NCI-H2171 treated with DMSO at 0.1 percent for 48 hours (cell line): ENCODE measurements around the gene GARIN5A.
"Not testable (repeated sequence)": the region's sequence is repeated elsewhere in the genome, so short reads cannot be mapped to it uniquely, and the experiment has no call there.

ENCODE experiments used
- DNase-seq: peaks from one replicate; lab custom pipeline; 2025; lab: John Stamatoyannopoulos, UW

Gene GARIN5A

DNA sequence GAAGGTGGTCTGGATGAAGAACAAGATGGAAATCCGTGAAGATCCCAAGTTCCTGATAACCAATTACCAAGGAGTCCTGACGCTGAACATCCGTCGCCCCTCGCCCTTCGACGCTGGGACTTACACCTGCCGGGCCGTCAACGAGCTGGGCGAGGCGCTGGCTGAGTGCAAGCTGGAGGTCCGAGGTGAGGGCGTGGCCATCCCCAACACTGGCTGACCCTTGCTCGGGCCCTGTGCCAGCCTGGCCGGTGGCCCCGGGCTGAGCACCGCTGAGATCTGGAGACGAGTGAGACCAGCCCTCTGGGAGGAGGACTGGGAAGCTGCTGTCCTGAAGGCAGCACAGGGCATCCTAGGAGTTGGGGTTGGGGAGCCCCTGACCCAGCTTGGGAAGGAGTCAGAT is 12.3 kb downstream of the GARIN5A start:
- DNase-seq, result no peak

DNA sequence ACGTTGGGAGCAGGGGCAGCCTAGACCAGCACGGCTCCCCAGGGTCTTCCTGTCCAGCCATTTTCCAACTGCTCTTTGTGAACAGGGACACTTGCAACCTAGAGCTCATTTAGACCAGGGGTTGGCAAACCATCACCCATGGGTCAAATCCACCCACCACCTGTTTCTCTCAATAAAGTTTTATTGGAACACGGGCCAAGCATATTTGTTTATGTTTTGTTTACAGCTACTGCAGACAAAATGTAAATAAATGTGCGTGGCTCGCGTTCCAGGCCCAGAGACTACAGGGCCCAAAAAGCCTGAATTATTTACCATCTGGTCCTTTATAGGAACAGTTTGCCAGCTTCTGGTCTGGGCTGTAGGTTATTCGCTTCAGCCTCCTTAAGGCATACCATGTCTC is 13.7 kb downstream of the GARIN5A start:
- no peak for DNase-seq

DNA sequence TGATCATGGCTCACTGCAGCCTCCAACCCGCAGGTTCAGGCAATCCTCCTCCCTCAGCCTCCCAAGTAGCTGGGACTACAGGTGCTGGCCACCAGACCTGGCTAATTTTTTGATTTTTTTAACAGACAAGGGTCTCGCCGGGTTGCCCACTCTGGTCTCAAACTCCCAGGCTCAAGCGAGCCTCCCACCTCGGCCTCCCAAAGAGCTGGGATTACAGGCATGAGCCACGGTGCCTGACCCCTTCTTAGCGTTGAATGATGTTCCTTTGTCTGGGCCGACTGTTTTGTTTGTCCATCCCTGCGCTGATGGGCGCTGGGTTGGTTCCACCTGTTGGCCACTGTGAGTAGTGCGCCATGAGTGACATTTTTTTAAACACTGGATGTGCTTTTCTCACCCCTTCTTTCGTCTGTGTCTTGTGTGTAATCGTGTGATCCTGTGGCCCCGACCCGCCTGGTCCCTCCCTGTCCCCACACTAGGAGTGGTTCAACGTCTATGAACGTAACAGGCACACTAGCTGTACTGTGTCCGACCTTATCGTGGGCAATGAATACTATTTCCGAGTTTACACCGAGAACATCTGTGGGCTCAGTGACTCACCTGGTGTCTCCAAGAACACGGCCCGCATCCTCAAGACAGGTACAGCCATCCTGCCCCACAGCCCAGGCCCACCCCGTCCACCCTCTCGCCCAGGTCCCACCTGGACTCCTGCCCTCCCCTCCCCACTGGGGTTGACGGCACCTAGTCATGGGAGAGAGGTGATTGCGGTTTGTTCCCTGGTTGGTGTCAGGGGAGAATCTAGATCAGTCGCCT is 15.4 kb downstream of the GARIN5A start:
- DNase-seq, result peak; percentile 64

DNA sequence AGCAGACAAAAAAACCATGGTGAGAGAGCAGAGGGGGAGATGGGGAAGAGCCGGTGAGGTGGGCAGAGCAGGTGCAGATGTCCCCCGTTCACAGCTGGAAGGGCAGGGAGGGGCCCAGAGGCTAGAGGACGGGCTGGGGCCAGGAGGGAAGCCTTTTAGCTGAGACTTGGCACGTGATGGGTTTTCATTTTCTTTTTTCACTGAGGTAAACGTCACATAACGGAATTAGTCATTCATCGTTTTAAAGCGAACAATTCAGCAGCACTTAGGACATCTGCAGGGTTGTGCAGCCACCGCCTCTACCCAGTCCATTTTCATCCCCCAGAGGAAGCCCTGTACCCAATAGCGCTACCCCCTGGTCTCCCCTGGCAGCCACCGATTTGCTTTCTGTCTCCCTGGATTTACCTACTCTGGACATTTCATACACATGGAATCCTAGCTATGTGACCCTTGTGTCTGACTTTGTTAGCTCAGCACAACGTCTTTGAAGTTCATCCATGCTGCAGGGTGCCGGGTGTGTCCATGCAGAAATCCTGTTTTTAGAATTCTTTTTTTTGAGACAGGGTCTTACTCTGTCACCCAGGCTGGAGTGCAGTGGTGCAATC is 16.4 kb downstream of the GARIN5A start:
- no peak for DNase-seq

DNA sequence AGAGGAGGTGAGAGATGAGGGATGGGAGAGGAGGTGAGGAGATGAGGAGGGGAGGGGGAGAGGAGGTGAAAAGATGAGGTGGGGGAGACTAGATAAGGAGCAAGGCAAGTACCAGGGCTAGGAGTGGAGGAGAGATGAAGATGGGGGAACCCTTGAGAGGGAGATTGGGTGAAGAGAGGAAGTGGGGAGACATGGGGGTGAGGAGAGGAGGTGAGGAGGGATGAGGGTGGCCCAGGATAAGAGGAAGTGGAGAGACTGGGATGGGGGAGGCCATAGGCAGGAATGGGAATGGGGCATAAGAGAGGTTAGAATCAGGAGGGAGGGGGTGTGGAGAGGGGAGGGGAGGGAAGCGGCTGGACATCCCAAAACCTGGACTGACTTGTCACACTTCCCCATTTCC is 17.0 kb downstream of the GARIN5A start:
- DNase-seq, result no peak

DNA sequence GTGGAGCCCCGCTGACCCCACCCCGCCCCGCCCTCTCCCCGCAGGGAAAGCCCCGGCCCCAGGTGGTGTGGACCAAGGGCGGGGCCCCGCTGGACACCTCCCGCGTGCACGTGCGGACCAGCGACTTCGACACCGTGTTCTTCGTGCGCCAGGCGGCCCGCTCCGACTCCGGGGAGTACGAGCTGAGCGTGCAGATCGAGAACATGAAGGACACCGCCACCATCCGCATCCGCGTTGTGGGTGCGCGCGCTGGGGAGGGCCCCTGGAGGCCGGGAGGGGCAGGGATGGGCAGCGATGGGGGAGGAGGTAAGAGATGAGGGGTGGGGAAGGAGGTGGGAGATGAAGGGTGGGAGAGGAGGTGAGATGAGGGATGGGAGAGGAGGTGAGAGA is 17.6 kb downstream of the GARIN5A start:
- no peak for DNase-seq

DNA sequence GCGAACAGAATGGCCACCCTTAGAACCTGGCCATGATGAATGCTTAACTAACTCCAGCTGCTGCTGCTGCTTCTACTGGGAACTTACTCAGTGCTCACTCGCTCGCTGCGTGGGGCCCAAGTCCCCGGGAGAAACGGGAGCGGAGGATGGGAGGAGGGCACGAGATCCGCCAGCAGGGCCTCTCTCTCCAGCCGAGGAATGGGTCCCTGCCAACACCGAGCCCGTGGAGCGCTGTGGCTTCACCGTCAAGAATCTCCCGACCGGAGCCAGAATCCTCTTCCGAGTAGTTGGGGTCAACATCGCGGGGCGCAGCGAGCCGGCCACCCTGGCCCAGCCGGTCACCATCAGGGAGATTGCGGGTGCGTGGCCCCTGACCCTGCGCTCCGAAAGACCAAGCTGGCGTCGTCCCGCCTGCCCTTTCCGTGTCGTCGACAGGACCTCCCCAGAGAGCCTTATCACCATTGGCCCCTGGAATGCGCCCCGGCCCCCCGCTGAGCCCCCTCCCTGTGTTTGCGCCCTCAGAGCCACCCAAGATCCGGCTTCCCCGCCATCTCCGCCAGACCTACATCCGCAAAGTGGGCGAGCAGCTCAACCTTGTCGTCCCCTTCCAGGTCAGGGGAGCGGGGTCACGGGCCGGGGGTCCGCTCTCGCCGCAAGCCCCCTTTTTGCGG is 18.1 kb downstream of the GARIN5A start:
- DNase-seq, result no peak

DNA sequence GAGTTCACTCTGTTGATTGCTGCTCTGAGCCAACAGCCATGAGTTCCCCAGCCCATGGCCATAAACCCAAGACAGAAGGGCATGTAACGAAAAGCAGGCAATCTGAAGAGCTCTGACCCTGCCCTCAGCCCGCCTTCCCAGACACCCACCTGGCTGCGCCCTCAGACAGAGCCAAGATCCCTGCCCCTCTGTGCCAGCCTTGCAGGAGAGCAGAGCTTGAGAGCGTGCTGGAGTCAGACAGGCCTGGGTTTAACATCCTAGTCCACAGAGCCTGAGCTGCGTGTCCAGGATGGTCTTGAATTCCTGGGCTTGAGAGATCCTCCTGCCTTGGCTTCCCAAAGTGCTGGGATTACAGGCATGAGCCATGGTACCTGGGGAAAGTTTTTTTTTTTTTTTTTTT is 19.3 kb downstream of the GARIN5A start:
- no peak for DNase-seq

DNA sequence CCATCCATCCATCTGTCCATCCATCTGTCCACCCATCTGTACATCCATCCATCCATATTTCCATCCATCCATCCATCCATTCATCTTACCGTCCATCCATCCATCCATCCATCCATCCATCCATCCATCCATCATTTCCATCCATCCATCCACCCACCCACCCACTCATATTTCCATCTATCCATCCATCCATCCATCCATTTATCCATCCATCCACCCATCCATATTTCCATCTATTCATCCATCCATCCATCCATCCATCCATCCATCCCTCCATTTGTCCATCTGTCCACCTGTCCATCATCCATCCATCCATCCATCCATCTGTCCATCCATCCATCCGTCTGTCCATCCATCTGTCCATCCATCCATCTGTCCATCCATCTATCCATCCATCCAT is 20.7 kb downstream of the GARIN5A start:
- DNase-seq, result no peak

DNA sequence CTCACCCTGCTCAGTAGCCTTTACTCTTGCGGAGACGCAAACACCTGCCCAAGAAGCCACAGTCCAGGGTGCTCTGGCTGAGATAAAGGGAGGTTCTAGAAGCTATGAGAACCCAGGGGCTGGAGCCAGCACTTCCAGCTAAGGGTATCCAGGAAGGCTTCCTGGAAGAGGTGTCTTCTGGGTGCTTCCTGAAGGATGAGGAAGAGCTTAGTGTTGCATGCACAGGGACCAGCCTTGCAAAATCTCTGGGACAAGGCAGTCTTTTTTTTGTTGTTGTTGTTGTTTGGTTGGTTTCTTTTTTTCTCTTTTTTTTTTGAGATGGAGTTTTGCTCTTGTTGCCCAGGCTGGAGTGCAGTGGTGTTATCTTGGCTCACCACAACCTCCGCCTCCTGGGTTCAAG is 23.4 kb downstream of the GARIN5A start:
- no peak for DNase-seq

DNA sequence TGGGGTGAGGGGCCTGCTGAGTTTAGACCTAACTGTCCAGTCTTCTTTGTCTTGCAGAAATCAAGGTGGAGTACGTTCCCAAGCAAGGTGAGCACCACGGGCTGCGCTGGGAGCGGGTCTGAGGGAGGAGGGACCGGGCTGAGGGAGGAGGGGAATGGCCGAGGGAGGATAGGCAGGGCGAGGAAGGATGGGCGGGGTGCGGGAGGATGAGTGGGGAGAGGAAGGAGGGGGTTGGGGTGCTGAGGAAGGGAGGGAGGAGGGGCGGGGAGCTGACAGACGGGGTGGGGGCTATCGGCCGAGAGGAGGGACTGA is 25.5 kb downstream of the GARIN5A start:
- no peak for DNase-seq

DNA sequence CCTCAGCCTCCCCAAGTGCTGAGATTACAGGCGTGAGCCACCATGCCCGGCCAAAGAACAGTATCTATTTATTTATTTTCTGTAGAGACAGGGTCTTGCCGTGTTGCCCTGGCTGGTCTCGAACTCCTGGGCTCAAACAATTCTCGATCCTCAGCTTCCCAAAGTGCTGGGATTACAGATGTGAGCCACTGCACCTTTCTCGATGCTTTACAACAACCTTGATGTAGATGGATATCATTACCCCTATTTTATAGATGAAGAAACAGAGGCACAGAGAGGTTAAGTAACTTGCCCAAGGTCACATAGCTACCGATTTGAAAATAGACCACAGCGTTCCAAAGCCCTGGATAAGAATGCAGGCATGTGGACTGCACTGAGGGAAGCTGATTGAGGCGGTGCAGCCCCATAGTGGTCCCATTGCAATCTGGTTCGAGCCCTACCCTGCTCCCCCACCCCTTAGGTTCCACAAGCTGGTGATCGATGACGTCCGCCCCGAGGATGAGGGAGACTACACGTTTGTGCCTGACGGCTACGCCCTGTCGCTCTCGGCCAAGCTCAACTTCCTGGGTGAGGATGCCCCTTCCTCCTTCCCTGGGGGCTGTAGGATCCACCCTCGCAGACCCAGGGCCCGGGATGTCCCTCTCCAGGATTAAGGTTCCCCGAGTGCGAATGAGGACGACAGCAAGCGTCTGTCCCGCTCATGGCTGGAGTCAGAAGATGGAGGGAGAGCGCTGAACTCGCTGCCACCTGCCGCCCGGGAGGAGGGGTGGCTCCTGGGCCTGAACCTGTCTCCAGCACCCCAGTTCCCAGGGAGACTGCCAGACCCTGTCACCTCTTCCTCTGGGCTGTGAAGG is 26.1 kb downstream of the GARIN5A start:
- no peak for DNase-seq

DNA sequence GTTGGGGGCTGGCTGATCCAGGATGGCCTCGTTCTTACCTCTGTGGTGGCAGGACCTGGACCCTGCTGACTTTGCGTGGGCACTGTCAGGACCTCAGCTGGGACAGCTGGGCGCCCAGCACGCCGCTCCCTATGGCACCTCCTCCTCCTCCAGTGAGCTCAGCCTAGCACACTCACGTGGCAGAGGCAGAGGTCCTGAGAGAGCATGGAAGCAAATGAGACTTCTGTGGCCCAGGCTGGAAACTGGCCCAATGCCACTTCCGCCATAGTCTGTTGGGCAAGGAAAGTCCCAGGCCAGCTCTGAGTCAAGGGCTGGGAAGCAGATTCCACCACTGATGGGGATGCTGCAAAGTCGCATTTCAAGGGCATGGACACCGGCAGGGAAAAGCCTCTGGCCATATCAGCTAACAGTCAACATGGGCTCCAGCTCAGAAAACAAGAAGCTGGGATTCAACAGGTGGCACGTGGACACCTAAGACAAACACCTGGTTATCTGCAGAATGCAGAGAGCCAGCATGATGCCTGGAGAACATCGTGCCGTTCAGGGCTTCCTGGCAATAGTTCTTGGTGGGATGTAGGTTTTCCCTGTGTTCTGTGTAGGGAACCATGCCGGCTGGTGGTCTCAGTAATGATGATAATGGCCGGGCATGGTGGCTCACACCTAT is 27.3 kb downstream of the GARIN5A start:
- DNase-seq, result no peak

DNA sequence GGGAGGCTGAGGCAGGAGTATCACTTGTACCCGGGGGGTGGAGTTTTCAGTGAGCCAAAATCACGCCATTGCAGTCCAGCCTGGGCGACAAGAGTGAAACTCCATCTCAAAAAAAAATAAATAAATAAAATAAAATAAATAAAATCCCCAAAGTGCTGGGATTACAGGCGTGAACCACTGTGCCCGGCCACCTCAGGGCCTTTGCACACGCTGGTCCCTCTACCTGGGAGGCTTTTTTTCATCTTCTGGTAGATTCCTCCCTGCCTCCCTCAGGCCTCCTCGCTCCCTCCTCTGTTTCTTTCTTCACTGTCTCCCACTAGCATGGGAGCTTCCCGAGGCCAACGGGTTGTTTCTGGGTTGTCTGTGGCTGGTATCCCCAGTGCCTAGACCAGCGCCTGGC is 28.9 kb downstream of the GARIN5A start:
- no peak for DNase-seq

DNA sequence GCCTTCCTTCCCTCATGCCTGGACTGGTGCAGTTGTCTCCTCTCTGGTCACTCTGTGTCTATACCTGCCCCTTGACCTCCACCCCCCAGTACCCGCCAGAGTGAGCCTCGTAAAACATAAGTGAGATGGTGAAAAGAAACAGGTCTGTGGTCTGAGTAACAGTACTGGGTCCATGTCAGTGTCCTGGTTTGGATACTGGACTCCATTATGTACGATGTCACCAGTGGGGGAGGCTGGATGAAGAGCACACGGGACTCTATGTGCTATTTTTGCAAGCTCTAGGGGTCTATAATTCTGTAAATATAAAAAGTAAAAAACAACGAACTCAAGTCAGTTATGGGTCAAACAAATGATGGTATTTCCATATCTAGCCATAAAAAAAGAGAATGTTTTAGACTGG is 29.6 kb downstream of the GARIN5A start:
- no peak for DNase-seq

DNA sequence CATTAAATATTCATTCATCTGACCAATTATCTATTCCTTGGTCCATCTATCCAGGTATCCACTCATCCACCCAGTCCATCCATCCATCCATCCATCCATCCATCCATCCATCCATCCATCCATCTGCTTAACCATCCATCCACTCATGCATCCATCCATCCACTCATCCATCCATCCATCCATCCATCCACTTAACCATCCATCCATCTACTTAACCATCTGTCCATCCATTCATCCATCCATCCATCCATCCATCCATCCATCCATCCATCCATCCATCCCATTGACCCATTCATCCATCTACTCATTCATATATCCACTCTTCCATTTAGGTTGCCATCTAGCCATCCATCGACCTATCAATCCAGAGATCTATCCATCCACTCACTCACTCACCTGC is 32.6 kb downstream of the GARIN5A start:
- DNase-seq, result no peak

DNA sequence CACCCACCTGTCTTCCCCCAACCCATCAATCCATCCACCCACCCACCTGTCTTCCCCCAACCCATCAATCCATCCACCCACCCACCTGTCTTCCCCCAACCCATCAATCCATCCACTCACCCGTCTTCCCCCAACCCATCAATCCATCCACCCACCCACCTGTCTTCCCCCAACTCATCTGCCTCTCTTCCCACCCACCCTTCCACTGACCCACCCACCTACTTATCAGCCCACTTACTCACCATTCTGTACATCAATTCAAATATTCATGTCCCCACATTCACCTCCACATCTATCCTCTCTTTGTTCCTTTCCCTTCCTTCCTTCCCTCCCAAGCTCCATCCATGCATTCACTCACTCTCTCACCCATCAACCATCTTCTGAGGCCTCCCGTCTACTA is 37.5 kb downstream of the GARIN5A start:
- not testable (repeated sequence) for DNase-seq

DNA sequence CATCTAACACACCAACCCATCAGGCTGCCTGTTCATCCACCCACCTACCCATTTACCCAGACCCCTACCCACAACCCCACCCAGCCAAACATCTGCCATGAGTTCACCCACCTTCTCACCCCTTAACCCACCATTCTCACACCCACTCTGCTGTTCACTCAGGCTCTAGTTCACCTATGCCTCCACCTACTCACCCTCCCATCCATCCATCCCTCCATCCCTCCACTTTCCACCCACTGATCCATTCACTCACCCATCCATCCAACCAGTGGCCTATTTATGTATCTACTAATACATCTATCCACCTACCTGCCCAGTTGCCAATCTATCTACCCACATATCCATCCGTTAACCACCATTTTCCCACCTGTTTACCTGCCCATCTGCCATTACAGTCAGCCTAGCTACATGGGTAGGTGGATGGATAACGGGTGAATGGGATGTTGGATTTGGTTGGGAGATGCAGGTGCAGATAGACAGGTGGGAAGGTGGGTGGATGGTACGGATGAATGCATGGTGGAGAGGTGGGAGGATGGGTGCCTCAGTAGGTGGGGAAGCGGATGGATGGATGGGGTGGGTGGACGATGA is 38.7 kb downstream of the GARIN5A start:
- DNase-seq, result no peak

DNA sequence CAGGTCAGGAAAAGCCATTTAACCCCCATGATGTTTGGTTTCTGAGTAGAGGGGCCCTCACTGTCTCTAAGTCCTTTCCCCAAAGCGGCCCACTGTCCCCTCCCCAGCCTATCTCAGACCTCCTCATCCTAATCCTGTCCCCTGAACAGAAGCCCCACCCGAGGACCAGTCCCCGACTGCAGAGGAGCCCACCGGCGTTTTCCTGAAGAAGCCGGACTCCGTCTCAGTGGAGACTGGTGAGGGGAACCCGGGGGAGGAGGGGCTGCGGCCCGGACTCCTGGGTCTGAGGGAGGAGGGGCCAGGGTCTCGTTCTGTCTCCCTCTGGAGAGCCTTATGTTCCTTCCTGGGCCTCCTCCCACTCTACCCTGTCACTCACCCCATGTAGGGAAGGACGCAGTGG is 41.0 kb downstream of the GARIN5A start:
- no peak for DNase-seq

DNA sequence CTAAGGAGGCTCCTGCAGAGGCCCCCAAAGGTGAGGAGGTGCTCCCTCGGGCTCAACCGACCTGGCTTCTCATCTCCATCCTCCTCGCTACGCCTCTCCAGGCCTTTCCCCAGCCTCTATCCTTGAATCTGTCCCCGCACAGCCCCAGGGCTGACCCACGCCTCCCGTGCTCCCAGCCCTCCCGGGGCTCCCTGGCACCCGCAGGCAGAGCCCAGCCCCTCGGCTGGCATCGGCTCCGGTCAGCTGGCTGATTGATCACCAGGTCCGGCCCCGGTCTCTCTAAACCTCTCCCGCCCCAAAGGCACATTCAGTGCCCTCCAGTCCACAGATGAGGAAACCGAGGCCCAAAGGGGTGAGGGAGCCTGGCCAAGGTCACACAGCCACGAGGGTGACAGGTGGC is 41.4 kb downstream of the GARIN5A start:
- no peak for DNase-seq

DNA sequence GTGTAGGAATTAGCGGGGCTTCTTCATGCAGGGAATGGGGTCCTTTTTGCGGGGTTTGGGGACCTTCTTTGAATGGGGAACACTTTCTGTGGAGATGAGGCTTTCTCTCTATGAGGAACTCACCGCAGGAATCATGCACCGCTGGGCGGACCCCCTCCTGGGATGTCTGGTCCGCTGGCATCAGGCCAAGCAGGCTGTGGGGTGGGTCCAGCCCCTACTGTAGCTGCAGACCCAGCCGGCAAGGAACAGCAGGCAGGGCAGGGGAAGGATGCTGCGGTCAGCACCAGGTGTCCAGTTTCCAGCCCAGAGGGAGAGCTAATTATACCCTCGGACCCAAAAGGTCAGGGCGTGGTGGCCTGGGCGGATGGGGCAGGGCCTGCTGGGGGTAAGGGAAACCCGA is 42.1 kb downstream of the GARIN5A start:
- DNase-seq, result no peak
